ENCODE results near the gene ZIC5. TPM values are rescaled to one million over a fixed set of nuclear protein-coding genes. Genes with fewer than 3 reads are reported as not detected.

ZIC5 gene
- total RNA-seq, 1 donor from 2014 or later = not detected

GRCh38 chr13:99992949-99993351 is 21.4 kb upstream of the ZIC5 start:
- intact Hi-C loops (cut with DNase I) = loop anchor here (5.0 kb wide), 1 partner anchor 36 kb away; no protein-coding TSS in a partner anchor

GRCh38 chr13:99991828-99992775 is 20.5 kb upstream of the ZIC5 start:
- Histone ChIP-seq H3K27ac (no peak overlapping the region), H3K4me3 (no peak overlapping the region), H3K4me1 (no peaks in the 10 kb centered on the region), H3K36me3 (no peaks in the 10 kb centered on the region), H3K9me3 (peaks cover 0 to 4% of the 10 kb centered on the region in 2 donors), H3K27me3 (peaks cover 63% of the 10 kb centered on the region)
- no peak for TF ChIP-seq CTCF (IDR thresholded peaks at IDR 0.05)
- intact Hi-C loops (cut with DNase I) = loop anchor here (5.0 kb wide), 1 partner anchor 35 kb away; no protein-coding TSS in a partner anchor
- peak in 1 of 2 donors; percentile 7 for DNase-seq (ENCODE audit: low spot score in 2 of 2)

More at GRCh38 chr13:99992949-99993351, 21.4 kb upstream of the ZIC5 start:
- H3K27me3 ChIP-seq = peaks cover 64% of the 10 kb centered on the region
- TF ChIP-seq CTCF (IDR thresholded peaks at IDR 0.05) = no peak
- peaks cover 0 to 4% of the 10 kb centered on the region in 2 donors for H3K9me3 ChIP-seq
- no peaks in the 10 kb centered on the region for H3K4me1 ChIP-seq
- no peak overlapping the region for H3K4me3 ChIP-seq
- no peaks in the 10 kb centered on the region for H3K36me3 ChIP-seq
- DNase-seq (ENCODE audit: low spot score in 2 of 2) = no peak
- H3K27ac ChIP-seq = no peak overlapping the region

GRCh38 chr13:99991013-99991827 is 19.7 kb upstream of the ZIC5 start:
- Histone ChIP-seq H3K27ac (no peak overlapping the region), H3K27me3 (peaks cover 62% of the 10 kb centered on the region), H3K4me1 (no peaks in the 10 kb centered on the region), H3K4me3 (no peak overlapping the region), H3K36me3 (no peaks in the 10 kb centered on the region), H3K9me3 (peaks cover 0 to 4% of the 10 kb centered on the region in 2 donors)
- no peak for DNase-seq (ENCODE audit: low spot score in 2 of 2)
- no peak for TF ChIP-seq CTCF (IDR thresholded peaks at IDR 0.05)
- intact Hi-C loops (cut with DNase I) = loop anchor here (5.0 kb wide), 1 partner anchor 34 kb away; no protein-coding TSS in a partner anchor

GRCh38 chr13:99990126-99990977 is 18.8 kb upstream of the ZIC5 start:
- H3K27ac ChIP-seq = no peak overlapping the region
- no peaks in the 10 kb centered on the region for H3K9me3 ChIP-seq
- H3K4me1 ChIP-seq = no peaks in the 10 kb centered on the region
- DNase-seq (ENCODE audit: low spot score in 2 of 2) = no peak
- no peaks in the 10 kb centered on the region for H3K36me3 ChIP-seq
- peaks cover 61% of the 10 kb centered on the region for H3K27me3 ChIP-seq
- intact Hi-C loops (cut with DNase I) = loop anchor here (5.0 kb wide), 1 partner anchor 33 kb away; no protein-coding TSS in a partner anchor
- peak overlapping the region in 1 of 2 donors; percentile 4 for H3K4me3 ChIP-seq
- TF ChIP-seq CTCF (IDR thresholded peaks at IDR 0.05) = no peak

All from ascending aorta (tissue), 2 donors.